IPS-18a (cell line): ENCODE data around the gene DNAAF5.

Experiments used
- H3K27ac ChIP-seq: one replicate; pipeline ENCODE4 v1.5.1; 2013; ENCODE audit warnings: low read length
- H3K27me3 ChIP-seq: one replicate; pipeline ENCODE4 v1.6.1; 2013; ENCODE audit warnings: mild to moderate bottlenecking, low read length; ENCODE audit not compliant: control insufficient read depth, insufficient read depth
- H3K36me3 ChIP-seq: one replicate; pipeline ENCODE4 v1.6.1; 2013; ENCODE audit warnings: low read depth, low read length; ENCODE audit not compliant: control insufficient read depth
- H3K4me1 ChIP-seq: one replicate; pipeline ENCODE4 v1.6.1; 2013; ENCODE audit warnings: low read depth, low read length; ENCODE audit not compliant: control insufficient read depth
- H3K4me3 ChIP-seq: one replicate; pipeline ENCODE4 v1.5.1; 2013; ENCODE audit warnings: low read length
- H3K9ac ChIP-seq: one replicate; pipeline ENCODE4 v1.6.1; 2013; ENCODE audit warnings: mild to moderate bottlenecking, low read length, moderate library complexity
- H3K9me3 ChIP-seq: one replicate; pipeline ENCODE4 v1.6.1; 2013; ENCODE audit warnings: low read depth, low read length; ENCODE audit not compliant: control insufficient read depth

The DNAAF5 gene

DNA sequence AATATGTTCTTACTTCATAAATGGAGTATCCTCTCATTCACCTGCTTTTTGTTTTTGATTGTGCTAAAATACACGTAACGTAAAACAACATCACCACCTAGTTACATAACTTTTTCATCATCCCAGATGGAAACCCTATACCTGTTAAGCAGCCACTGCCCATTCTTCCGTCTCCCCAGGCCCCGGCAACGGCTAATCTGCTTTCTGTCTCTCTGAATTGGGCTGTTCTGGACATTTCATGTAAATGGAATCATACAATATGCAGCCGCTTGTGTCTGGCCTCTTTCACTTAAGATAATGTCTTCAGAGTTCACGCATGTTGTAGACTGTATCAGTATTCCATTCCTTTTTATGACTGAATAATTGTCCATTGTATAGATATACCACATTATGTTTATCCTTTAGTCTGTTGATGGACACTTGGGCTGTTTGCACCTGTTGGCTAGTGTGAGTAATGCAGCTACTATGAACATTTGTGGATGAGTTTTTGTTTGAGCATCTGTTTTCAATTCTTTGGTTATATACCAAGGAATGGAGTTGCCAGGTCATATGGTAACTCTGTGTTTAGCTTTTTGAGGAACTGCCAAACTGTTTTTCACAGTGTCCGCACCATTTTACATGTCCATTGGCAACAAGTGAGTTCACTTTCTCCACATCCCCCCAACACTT is 91.7 kb downstream of the DNAAF5 start:
- Histone ChIP-seq H3K4me3 (peak overlapping the region; percentile 78), H3K9me3 (no peaks in the 10 kb centered on the region), H3K27ac (no peak overlapping the region), H3K36me3 (no peaks in the 10 kb centered on the region), H3K27me3 (no peaks in the 10 kb centered on the region), H3K4me1 (peaks cover 10% of the 10 kb centered on the region), H3K9ac (no peak overlapping the region)

DNA sequence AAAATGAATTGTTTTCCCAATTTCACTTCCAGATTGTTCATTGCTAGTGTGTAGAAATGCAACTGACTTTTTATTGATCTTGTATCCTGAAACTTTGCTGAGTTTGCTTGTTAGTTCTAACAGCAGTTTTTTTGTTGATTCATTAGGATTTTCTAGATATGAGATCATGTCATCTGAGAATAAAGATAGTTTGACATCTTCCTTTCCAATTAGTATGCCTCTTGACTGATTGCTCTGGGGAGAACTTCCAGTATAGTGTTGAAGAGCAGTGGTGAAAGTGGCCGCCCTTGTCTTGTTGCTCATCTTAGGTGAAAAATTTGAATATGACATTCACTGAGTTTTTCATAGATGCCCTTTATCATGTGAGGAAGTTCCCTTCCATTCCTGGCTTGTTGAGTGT is 93.8 kb downstream of the DNAAF5 start:
- no peaks in the 10 kb centered on the region for H3K27me3 ChIP-seq
- peaks cover 4% of the 10 kb centered on the region for H3K4me1 ChIP-seq
- H3K27ac ChIP-seq: no peak overlapping the region
- no peaks in the 10 kb centered on the region for H3K36me3 ChIP-seq
- H3K4me3 ChIP-seq: no peak overlapping the region
- H3K9me3 ChIP-seq: no peaks in the 10 kb centered on the region
- H3K9ac ChIP-seq: no peak overlapping the region

DNA sequence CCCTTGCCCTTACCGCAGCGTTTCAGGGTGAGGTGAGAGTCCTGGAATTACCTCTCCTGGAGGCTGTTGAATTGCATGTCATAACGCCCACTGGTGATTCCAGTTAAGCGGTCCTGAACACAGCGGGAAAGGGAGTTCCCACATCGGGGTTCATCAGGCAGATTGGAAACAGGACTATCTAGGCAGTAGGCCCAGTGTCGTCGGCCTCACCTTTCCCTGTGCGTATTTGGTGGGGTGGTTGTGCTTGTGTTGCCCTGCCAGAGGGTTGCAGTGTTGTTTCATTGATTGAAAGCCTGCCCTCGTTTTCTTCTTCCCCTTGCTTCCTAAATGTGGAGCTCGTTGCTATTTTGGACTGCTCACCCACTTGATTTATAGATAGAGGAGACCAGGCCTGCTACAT is 95.2 kb downstream of the DNAAF5 start:
- Histone ChIP-seq H3K4me1 (peaks cover 8% of the 10 kb centered on the region), H3K36me3 (no peaks in the 10 kb centered on the region), H3K27me3 (no peaks in the 10 kb centered on the region), H3K4me3 (no peak overlapping the region), H3K9ac (no peak overlapping the region), H3K9me3 (no peaks in the 10 kb centered on the region), H3K27ac (no peak overlapping the region)

DNA sequence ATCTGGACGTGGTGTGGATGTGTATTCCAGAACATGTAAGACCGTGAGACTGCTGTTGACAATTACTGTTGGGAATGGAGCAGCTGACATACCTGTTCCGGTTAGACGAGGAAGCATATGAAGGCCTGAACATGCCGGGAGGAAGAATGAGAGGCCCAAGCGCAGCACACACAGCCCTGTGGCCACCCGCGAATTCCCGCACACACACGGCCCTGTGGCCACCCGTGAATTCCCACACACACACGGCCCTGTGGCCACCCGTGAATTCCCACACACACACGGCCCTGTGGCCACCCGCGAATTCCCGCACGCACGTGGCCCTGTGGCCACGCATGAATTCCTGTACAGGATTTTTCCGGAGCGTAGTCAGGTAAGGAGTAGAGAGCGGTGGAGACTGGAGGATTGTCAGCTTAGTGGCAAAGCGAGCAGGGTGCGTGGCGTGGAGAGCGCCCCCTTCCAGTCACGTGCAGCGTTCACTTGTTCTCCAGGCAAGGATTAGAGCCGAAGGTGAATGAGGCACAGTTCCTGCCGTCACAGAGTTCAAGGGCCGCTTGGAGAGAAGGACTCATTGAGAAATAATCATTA is 96.3 kb downstream of the DNAAF5 start:
- no peaks in the 10 kb centered on the region for H3K36me3 ChIP-seq
- H3K27ac ChIP-seq: no peak overlapping the region
- H3K4me3 ChIP-seq: no peak overlapping the region
- H3K27me3 ChIP-seq: no peaks in the 10 kb centered on the region
- H3K9ac ChIP-seq: no peak overlapping the region
- peaks cover 4% of the 10 kb centered on the region for H3K4me1 ChIP-seq
- H3K9me3 ChIP-seq: no peaks in the 10 kb centered on the region

DNA sequence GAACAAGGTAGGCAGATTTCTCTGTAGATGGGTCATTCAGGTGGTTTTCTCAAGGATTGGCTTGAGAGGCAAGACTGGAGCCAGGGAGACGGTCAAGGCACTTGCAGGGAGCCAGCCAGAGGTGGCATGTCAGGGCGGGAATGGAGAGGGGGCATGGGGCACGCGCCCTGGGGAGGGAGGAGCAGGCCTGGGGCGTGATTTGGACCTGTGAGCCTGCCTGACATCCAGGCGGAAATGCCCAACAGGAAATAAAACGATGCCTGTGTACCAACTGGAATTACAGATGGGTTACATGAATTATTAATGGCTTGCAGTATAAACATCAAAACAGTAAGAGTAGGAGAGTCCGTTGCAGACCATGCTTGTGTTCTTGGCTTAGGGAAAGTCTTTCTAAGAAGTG is 97.2 kb downstream of the DNAAF5 start:
- H3K4me1 ChIP-seq: peaks cover 4% of the 10 kb centered on the region
- H3K27ac ChIP-seq: no peak overlapping the region
- no peaks in the 10 kb centered on the region for H3K36me3 ChIP-seq
- H3K9me3 ChIP-seq: no peaks in the 10 kb centered on the region
- no peak overlapping the region for H3K9ac ChIP-seq
- no peaks in the 10 kb centered on the region for H3K27me3 ChIP-seq
- H3K4me3 ChIP-seq: no peak overlapping the region

DNA sequence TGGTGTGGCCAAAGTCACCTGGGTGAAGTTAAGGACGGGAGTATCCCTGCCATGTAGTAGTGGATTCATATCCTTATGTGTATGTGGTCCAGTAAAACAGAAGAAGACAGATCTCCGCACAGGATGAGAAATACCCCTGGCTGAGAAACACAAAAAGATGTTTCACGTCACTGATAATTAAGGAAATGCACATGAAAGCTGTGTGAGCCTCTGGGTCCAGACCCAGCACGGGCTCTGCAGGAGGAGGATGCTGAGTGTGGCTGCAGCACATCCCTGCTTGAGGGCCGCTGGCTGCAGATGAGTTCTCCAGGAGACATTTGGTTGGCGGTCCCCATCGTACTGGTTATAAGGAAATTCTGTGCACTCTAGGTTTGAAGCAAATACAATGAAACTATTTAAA is 97.6 kb downstream of the DNAAF5 start:
- H3K36me3 ChIP-seq: no peaks in the 10 kb centered on the region
- no peak overlapping the region for H3K9ac ChIP-seq
- peaks cover 4% of the 10 kb centered on the region for H3K4me1 ChIP-seq
- no peaks in the 10 kb centered on the region for H3K9me3 ChIP-seq
- no peak overlapping the region for H3K4me3 ChIP-seq
- H3K27ac ChIP-seq: no peak overlapping the region
- no peaks in the 10 kb centered on the region for H3K27me3 ChIP-seq

DNA sequence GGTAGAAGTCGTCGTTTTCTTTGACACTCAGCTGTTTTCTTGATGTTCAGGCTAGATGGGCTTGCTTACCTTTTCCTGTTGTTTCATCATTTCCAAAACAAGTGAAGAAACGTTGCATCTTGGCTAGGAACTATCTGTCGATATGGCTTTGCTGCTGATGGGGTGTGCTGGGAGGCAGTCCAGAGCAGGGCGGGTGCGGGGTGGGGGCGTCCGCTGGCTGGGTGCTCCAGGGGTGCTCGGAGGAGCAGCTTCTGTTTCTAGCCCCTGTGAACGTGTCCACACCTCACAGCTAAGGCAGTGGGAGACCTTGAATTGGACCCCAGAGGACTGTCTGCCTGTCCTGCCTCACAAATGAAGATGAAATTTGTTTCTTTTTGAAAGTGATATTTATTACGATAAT is 98.2 kb downstream of the DNAAF5 start:
- Histone ChIP-seq H3K4me1 (peaks cover 4% of the 10 kb centered on the region), H3K27ac (no peak overlapping the region), H3K9ac (no peak overlapping the region), H3K27me3 (no peaks in the 10 kb centered on the region), H3K4me3 (no peak overlapping the region), H3K36me3 (no peaks in the 10 kb centered on the region), H3K9me3 (no peaks in the 10 kb centered on the region)

DNA sequence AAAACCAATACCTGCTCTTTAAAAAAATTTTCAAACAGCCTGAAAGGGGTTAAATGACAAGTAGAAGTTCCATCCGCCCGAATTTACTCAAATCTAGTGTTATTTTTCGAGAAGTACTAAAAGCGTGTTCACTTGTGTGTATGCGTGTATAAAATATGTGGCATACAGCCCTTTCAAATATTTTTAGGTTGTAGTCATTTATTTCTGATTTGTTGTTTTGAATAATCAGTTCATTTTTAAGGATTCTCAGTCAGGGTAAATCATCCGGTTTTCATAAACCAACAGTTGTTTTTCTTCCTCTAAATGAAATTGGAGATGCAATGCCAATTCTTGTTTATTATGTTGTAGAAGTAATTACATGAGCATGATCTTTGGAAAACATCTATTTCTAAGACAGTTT is 98.9 kb downstream of the DNAAF5 start:
- Histone ChIP-seq H3K9ac (no peak overlapping the region), H3K27ac (no peak overlapping the region), H3K4me1 (peaks cover 4% of the 10 kb centered on the region), H3K4me3 (no peak overlapping the region), H3K9me3 (no peaks in the 10 kb centered on the region), H3K36me3 (no peaks in the 10 kb centered on the region), H3K27me3 (no peaks in the 10 kb centered on the region)

DNA sequence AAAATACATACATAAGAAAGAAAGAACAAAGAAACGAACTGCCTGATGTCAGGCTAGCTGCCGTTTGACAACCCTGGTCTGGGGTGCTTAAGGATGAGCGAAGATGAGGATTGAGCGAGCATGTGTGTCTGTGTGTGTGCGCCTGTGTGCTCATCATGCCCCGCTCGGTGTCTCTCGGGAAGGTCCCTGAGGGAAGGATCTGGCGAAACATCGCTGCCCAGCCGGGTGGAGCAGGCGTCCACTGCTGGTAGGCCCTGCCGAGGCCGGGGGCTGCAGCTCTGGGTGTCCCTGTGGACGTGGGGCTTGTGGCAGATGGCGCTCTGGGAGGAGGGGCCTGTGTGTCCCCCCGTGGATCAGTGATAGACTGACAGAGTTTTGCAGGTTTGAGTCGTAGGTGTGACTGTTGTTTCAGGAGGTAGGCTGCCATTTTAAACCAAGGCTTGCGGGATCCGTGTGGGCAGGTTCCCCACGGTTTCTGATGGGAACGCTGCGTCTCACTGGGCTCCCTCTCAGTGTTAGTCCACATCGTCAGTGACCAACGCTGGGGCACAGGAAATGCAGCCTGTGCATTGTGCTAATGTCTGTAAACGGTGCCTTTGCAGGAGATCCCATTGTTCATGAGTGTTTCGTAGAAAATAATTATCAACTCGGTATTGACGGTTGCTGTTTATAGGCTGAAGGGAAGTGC is 99.9 kb downstream of the DNAAF5 start:
- H3K4me1 ChIP-seq: peaks cover 4% of the 10 kb centered on the region
- H3K9ac ChIP-seq: no peak overlapping the region
- no peaks in the 10 kb centered on the region for H3K27me3 ChIP-seq
- H3K27ac ChIP-seq: no peak overlapping the region
- H3K36me3 ChIP-seq: no peaks in the 10 kb centered on the region
- no peak overlapping the region for H3K4me3 ChIP-seq
- H3K9me3 ChIP-seq: no peaks in the 10 kb centered on the region

DNA sequence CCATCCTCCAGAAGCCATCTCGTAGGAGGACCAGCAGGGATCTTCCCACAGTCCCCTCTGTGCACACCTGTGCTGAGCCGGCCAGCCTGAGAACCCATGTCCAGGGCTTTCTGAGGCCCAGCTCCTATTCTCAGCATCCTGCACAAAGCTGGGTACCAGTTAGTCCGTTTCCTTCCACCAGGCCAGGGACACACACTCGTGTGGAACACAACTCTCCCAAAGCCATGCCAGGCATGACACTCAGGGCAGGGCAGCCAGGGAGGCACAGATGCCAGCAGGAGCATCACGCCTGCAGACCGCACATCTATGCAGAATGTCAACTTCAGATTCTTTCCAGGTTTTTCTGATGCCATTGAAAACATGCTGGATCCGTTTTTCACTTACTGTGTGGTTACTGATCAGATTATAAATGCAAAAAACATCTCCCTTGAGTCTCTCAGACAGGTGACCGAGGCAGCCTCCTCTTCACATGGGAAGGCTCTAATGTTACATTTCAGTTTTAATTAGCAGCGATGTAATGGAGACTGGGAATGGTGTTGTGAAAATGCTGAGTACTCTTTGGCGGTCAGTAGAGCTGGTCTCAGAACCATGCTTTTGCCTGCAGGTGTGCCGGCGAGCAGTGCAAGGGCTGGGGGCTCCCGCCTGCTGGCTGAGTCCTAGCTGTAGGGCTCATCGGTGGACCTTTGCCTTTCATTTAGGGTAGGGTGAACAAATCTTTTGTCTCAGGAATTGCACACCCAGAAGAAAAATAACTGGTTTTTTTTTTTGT is 102.5 kb downstream of the DNAAF5 start:
- no peak overlapping the region for H3K4me3 ChIP-seq
- H3K9me3 ChIP-seq: no peaks in the 10 kb centered on the region
- H3K9ac ChIP-seq: no peak overlapping the region
- H3K36me3 ChIP-seq: no peaks in the 10 kb centered on the region
- peaks cover 11% of the 10 kb centered on the region for H3K4me1 ChIP-seq
- no peaks in the 10 kb centered on the region for H3K27me3 ChIP-seq
- H3K27ac ChIP-seq: no peak overlapping the region

DNA sequence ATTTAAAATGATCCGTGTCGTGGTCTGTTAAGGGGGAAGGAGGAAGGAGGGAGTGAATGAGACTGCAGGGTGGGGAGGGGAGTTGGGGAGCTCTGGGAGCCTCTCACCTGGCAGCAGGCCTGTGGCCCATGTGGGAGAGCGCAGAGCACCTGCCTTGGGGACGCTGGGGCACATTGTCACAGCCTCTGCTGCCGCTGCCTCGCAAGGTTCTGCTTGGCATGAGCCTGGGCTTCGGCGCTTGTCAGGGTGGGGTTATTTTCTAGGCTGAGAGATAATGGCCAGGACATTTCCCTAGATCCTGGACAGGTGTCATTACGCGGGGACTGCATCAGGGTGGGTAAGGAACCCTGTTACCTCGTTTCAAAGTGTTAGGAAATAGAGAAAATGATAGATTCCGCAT is 103.6 kb downstream of the DNAAF5 start:
- Histone ChIP-seq H3K27ac (no peak overlapping the region), H3K27me3 (no peaks in the 10 kb centered on the region), H3K4me1 (peaks cover 11% of the 10 kb centered on the region), H3K9me3 (no peaks in the 10 kb centered on the region), H3K4me3 (no peak overlapping the region), H3K36me3 (no peaks in the 10 kb centered on the region), H3K9ac (no peak overlapping the region)
